Mesodermal cell (in vitro differentiated cells): ENCODE data around the gene ACBD4.

Experiments
- H3K27ac ChIP-seq: 2 replicates; pipeline ENCODE4 v1.7.0; 2013; ENCODE audit warnings: mild to moderate bottlenecking, low read depth, low read length, moderate library complexity; ENCODE audit not compliant: severe bottlenecking
- H3K36me3 ChIP-seq: 2 replicates; pipeline ENCODE4 v1.7.1; 2013; ENCODE audit warnings: mild to moderate bottlenecking, low read length, moderate library complexity; ENCODE audit not compliant: control insufficient read depth, insufficient read depth
- H3K4me1 ChIP-seq: one replicate; pipeline ENCODE4 v1.7.1; 2013; ENCODE audit warnings: mild to moderate bottlenecking, low read length; ENCODE audit not compliant: insufficient read depth, control insufficient read depth, poor library complexity, severe bottlenecking
- H3K4me3 ChIP-seq: 2 replicates; pipeline ENCODE4 v1.7.0; 2013; ENCODE audit warnings: low read length, control low read depth, mild to moderate bottlenecking; ENCODE audit not compliant: insufficient read depth, poor library complexity, severe bottlenecking; ENCODE audit errors: extremely low read depth
- H3K9me3 ChIP-seq: 2 replicates; pipeline ENCODE4 v1.7.1; 2013; ENCODE audit warnings: mild to moderate bottlenecking, low read length, moderate library complexity; ENCODE audit not compliant: control insufficient read depth
- WGBS, 2 experiments: methylation state at CpG; one replicate each; pipeline ENCODE4 v1.1.5; 2013; ENCODE audit warnings: missing lambda C conversion rate in 2 of 2; ENCODE audit not compliant: insufficient coverage in 2 of 2; 5-methylcytosine and 5-hydroxymethylcytosine counted together

Gene ACBD4

GRCh38 chr17:45129426-45129939, 6.0 kb upstream of the ACBD4 start:
- Histone ChIP-seq H3K4me1 (peaks cover 44% of the 10 kb centered on the region), H3K9me3 (no peaks in the 10 kb centered on the region), H3K27ac (peak overlapping the region; percentile 37), H3K4me3 (no peak overlapping the region), H3K36me3 (no peaks in the 10 kb centered on the region)
- 83 to 86% methylated on average over 5 to 7 of the region's 10 CpGs for WGBS, 2 experiments

GRCh38 chr17:45129940-45130680, 5.4 kb upstream of the ACBD4 start:
- H3K4me3 ChIP-seq = no peak overlapping the region
- no peaks in the 10 kb centered on the region for H3K9me3 ChIP-seq
- peaks cover 38% of the 10 kb centered on the region for H3K4me1 ChIP-seq
- 86 to 87% methylated on average over 11 to 12 of the region's 13 CpGs for WGBS, 2 experiments
- no peaks in the 10 kb centered on the region for H3K36me3 ChIP-seq
- peak overlapping the region; percentile 37 for H3K27ac ChIP-seq

DNA sequence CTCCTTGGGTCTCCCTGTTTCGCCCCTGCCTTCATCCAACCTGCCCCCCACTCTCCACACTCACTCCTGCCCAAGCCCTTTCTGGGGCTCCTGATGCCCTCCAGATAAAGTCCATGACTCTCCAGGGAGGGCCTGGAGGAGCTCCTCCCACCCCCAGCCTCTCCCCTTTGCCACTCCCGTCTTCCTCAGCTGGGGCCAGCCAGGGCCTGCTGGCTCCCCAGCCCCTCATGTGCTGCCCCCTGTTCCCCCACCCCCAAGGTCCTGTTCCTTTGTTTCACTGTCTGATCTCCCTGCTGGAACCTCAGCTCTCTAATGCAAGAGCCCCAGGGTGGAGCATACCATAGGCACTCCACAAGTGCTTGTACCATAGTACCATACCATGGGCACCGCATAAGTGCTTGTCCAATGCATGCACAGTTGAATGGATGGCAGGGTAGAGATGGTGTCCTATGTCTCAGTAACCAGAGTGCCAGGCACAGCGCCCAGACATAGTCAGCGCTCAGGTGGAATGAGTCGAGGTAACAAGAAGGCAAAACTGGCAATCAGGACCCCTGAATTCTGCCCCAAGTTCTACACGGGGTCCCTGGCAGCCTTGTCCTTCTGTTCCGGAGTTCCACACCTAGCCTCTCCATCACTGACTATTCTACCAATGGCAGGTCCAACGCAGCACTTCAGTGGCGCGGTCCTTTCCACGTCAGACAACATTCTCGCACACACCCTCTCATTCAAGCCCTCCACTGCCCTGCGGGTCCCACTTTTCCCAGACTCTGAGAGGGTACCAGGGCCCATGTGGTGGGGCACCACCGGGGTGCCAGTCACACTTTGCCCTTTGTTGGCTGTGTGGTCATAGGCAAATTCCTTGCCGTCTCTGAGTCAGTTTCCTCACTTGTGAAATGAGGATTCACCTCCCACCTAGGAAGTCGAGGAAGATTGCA, 4.5 kb upstream of the ACBD4 start:
- Histone ChIP-seq H3K9me3 (no peaks in the 10 kb centered on the region), H3K36me3 (no peaks in the 10 kb centered on the region), H3K27ac (no peak overlapping the region), H3K4me3 (peak overlapping the region; percentile 67), H3K4me1 (peaks cover 37% of the 10 kb centered on the region)
- 94% methylated on average over 12 to 17 of the region's 17 CpGs for WGBS, 2 experiments

GRCh38 chr17:45131616-45132319, 3.7 kb upstream of the ACBD4 start:
- peak overlapping the region; percentile 67 for H3K4me3 ChIP-seq
- H3K9me3 ChIP-seq = no peaks in the 10 kb centered on the region
- WGBS, 2 experiments = 8 to 19% methylated on average over 25 to 40 of the region's 46 CpGs
- no peaks in the 10 kb centered on the region for H3K36me3 ChIP-seq
- H3K27ac ChIP-seq = peak overlapping the region; percentile 49
- peaks cover 33% of the 10 kb centered on the region for H3K4me1 ChIP-seq

DNA sequence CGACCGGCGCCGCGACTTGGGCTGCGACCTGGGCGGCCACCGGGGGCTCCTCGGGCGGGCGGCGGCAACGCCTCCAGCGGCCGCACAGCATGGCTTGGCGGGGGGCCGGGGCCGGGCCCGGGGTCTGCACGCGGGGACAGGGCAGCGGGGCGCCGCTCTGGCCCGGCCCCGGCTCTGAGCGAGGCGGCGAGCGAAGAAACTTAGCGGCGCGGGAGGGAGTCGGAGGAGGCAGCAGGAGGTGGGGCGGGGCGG, 3.2 kb upstream of the ACBD4 start, which contains the start of gene PLCD3:
Gene PLCD3 (minus strand): TSS at position 196 of the 252 bp plus-strand sequence. CDS start 105 bp downstream, at position 91.
- Histone ChIP-seq H3K4me1 (peaks cover 28% of the 10 kb centered on the region), H3K9me3 (no peaks in the 10 kb centered on the region), H3K27ac (peak within 1 kb of the TSS; percentile 85), H3K4me3 (peak within 1 kb of the TSS; percentile 67), H3K36me3 (no peaks in the 10 kb centered on the region)
- 0% methylated on average over 15 to 17 of the region's 36 CpGs for WGBS, 2 experiments

- H3K4me1 ChIP-seq = peaks cover 23% of the 10 kb centered on the region
- H3K4me3 ChIP-seq = peak overlapping the region; percentile 67
- 2 to 3% methylated on average over 42 to 63 of the region's 71 CpGs for WGBS, 2 experiments
- no peaks in the 10 kb centered on the region for H3K36me3 ChIP-seq
- peak overlapping the region; percentile 85 for H3K27ac ChIP-seq
- H3K9me3 ChIP-seq = no peaks in the 10 kb centered on the region
These were observed 2.7 kb upstream of the ACBD4 start for GRCh38 chr17:45132572-45133463.

DNA sequence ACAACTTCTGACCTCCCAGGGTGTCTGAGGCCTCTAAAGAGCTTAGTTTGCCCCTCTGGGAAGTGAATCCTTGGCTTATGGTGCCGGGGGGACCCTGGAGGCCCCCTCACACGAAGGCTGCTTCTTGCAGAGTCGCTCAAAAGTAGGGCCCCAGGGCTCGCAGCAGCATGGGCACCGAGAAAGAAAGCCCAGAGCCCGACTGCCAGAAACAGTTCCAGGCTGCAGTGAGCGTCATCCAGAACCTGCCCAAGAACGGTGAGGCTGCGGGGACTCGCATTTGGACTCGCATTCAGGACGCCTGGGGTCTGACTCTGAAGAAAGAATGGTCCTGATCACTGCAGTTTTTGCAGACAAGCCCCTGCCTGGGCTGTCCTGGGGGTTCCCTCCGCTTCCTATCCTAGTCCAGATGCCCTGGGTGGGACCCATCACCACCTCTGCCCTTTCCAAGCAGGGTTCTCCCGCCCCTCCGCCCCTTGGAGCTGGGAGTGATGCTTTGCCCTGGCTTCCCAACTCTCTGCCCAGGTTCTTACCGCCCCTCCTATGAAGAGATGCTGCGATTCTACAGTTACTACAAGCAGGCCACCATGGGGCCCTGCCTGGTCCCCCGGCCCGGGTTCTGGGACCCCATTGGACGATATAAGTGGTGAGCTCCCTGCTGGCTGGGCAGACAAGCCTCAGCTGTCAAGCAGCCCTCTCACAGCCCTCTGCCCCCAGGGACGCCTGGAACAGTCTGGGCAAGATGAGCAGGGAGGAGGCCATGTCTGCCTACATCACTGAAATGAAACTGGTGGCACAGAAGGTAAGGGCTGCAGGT, 698 bp downstream of the ACBD4 start:
- peaks cover under 1% of the 10 kb centered on the region for H3K4me1 ChIP-seq
- H3K4me3 ChIP-seq = peak overlapping the region; percentile 28
- 91 to 95% methylated on average over 19 to 21 of the region's 21 CpGs for whole genome bisulfite sequencing, 2 experiments
- no peaks in the 10 kb centered on the region for H3K9me3 ChIP-seq
- no peak overlapping the region for H3K27ac ChIP-seq
- no peaks in the 10 kb centered on the region for H3K36me3 ChIP-seq

- Histone ChIP-seq H3K9me3 (no peaks in the 10 kb centered on the region), H3K4me1 (no peaks in the 10 kb centered on the region), H3K4me3 (no peak overlapping the region), H3K36me3 (no peaks in the 10 kb centered on the region), H3K27ac (no peak overlapping the region)
- WGBS, 2 experiments = 94% methylated on average over 7 to 9 of the region's 12 CpGs
These were observed 1.5 kb downstream of the ACBD4 start for GRCh38 chr17:45136846-45137560.
